ENCODE measurements around the gene METTL16. TPM values are rescaled to one million over a fixed set of nuclear protein-coding genes. Genes with fewer than 3 reads are reported as not detected.

Gene METTL16
- total and polyA plus RNA-seq, 9 of the 15 experiments (the other 6 are each of a cell fraction or from before 2014, with no cell fraction given), result 12.1 to 30.5 (median 19.8) TPM

- TF ChIP-seq LEF1 (IDR thresholded peaks at IDR 0.05) (no peak), POLR2AphosphoS5 (IDR thresholded peaks at IDR 0.05; ENCODE audit: control insufficient read depth, insufficient read depth, low read depth, low read length) (no peak), TEAD2 (tag; IDR thresholded peaks at IDR 0.05) (no peak), CREB1 (IDR thresholded peaks at IDR 0.05) (no peak), CREB1 (CRISPR knock-in tag; IDR thresholded peaks at IDR 0.05) (no peak), SMAD3 (CRISPR knock-in tag; conservative IDR thresholded peaks at IDR 0.05) (no peak), PRPF4 (IDR thresholded peaks at IDR 0.05; ENCODE audit: insufficient read depth, low read depth, low read length, poor library complexity, severe bottlenecking) (no peak), SMARCC2 (IDR thresholded peaks at IDR 0.05; ENCODE audit: low read depth) (no peak), PKNOX1 (IDR thresholded peaks at IDR 0.05) (no peak)
- TF ChIP-seq, protein P1, sequence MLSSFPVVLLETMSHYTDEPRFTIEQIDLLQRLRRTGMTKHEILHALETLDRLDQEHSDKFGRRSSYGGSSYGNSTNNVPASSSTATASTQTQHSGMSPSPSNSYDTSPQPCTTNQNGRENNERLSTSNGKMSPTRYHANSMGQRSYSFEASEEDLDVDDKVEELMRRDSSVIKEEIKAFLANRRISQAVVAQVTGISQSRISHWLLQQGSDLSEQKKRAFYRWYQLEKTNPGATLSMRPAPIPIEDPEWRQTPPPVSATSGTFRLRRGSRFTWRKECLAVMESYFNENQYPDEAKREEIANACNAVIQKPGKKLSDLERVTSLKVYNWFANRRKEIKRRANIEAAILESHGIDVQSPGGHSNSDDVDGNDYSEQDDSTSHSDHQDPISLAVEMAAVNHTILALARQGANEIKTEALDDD (IDR thresholded peaks at IDR 0.05), result no peak
- TF ChIP-seq, protein P2, sequence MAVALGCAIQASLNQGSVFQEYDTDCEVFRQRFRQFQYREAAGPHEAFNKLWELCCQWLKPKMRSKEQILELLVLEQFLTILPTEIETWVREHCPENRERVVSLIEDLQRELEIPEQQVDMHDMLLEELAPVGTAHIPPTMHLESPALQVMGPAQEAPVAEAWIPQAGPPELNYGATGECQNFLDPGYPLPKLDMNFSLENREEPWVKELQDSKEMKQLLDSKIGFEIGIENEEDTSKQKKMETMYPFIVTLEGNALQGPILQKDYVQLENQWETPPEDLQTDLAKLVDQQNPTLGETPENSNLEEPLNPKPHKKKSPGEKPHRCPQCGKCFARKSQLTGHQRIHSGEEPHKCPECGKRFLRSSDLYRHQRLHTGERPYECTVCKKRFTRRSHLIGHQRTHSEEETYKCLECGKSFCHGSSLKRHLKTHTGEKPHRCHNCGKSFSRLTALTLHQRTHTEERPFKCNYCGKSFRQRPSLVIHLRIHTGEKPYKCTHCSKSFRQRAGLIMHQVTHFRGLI (CRISPR knock-in tag; IDR thresholded peaks at IDR 0.05), result no peak
- TF ChIP-seq, protein P3, sequence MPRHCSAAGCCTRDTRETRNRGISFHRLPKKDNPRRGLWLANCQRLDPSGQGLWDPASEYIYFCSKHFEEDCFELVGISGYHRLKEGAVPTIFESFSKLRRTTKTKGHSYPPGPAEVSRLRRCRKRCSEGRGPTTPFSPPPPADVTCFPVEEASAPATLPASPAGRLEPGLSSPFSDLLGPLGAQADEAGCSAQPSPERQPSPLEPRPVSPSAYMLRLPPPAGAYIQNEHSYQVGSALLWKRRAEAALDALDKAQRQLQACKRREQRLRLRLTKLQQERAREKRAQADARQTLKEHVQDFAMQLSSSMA (CRISPR knock-in tag; IDR thresholded peaks at IDR 0.05), result no peak
- peaks cover 20% of the 10 kb centered on the region for H3K79me2 ChIP-seq (ENCODE audit: control insufficient read depth, insufficient read depth, low read length)
- no peak overlapping the region for H3K27ac ChIP-seq (ENCODE audit: extremely low read depth, low read depth, low read length)
- peaks cover 25 to 48% of the 10 kb centered on the region in 2 experiments for H3K4me1 ChIP-seq (replicated peaks in 1 of 2; ENCODE audit: control insufficient read depth in 2 of 2, insufficient read depth in 2 of 2, low read length in 2 of 2)
- ChIA-PET POLR2A (interaction anchor here (0.6 to 1.3 kb wide), 4 partner anchors 9 to 262 kb away, joined by 3 to 9 read pairs (median 4); no protein-coding TSS in a partner anchor), CTCF (ENCODE audit: low intra/inter-chr PET ratio) (no interaction called here)
- H3K4me2 ChIP-seq (ENCODE audit: insufficient read depth, low read length), result no peak overlapping the region
- H3K4me3 ChIP-seq, result no peak overlapping the region
- no peak overlapping the region for H3K9ac ChIP-seq (ENCODE audit: insufficient read depth in 1 of 2, low read depth in 2 of 2, low read length in 2 of 2)
- no TSS peak for BruUV-seq (replicated peaks)
- intact Hi-C loops (cut with micrococcal nuclease), result no loop called here
- ATAC-seq (no peak), DNase-seq (ENCODE audit: extremely low read depth in 1 of 4, low spot score in 3 of 4) (no peak), FAIRE-seq (no peak)
- H3K9me3 ChIP-seq (replicated peaks; ENCODE audit: control insufficient read depth, insufficient read depth, low read depth, low read length), result no peaks in the 10 kb centered on the region
- H2AFZ ChIP-seq (ENCODE audit: low read depth, low read length), result no peak overlapping the region
- no peaks in the 10 kb centered on the region for H4K20me1 ChIP-seq (replicated peaks; ENCODE audit: control insufficient read depth, insufficient read depth, low read length)
- H3K36me3 ChIP-seq (ENCODE audit: control insufficient read depth, insufficient read depth, low read length), result no peaks in the 10 kb centered on the region
- H3K27me3 ChIP-seq (ENCODE audit: control insufficient read depth in 2 of 2, insufficient read depth in 2 of 2, low read length in 2 of 2), result no peaks in the 10 kb centered on the region
- H3K9me1 ChIP-seq (ENCODE audit: control insufficient read depth, insufficient read depth, low read length), result peaks cover 3% of the 10 kb centered on the region
- WGBS (ENCODE audit: insufficient coverage, low coverage, missing lambda C conversion rate), result 95% methylated on average over 4 of the region's 4 CpGs
- in situ Hi-C loops (cut with MboI), result no loop called here
Observed at GRCh38 chr17:2403044-2403443, 108.6 kb downstream of the METTL16 start.

All from K562 (cell line).